HG03039 (cell line): ENCODE measurements around the gene DNAJA4.
"Not testable (repeated sequence)": the region's sequence is repeated elsewhere in the genome, so short reads cannot be mapped to it uniquely, and the experiment has no call there.

Experiments used
- ATAC-seq: cut with Tn5 transposase; IDR thresholded peaks from one replicate; pipeline ENCODE4 v1.9.1; 2021; ENCODE audit warnings: mild to moderate bottlenecking, moderate library complexity; ENCODE audit not compliant: unreplicated experiment

DNAJA4 gene

GRCh38 chr15:78243491-78243941 is 20.8 kb upstream of the DNAJA4 start:
- no peak for ATAC-seq

- no peak for ATAC-seq
These were observed 20.3 kb upstream of the DNAJA4 start for GRCh38 chr15:78244101-78244500.

GRCh38 chr15:78244893-78245292 is 19.5 kb upstream of the DNAJA4 start:
- ATAC-seq = no peak

DNA sequence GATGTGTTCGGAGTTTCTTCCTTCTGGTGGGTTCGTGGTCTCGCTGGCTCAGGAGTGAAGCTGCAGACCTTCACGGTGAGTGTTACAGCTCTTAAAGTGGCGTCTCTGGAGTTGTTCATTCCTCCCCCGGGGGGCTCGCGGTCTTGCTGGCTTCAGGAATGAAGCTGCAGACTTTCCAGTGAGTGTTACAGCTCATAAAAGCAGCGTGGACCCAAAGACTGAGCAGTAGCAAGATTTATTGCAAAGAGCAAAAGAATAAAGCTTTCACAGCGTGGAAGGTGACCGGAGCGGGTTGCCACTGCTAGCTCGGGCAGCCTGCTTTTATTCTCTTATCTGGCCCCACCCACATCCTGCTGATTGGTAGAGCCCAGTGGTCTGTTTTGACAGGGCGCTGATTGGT is 19.0 kb upstream of the DNAJA4 start:
- not testable (repeated sequence) for ATAC-seq

- not testable (repeated sequence) for ATAC-seq
These were observed 18.3 kb upstream of the DNAJA4 start for GRCh38 chr15:78245976-78246620.

GRCh38 chr15:78247911-78248310 is 16.5 kb upstream of the DNAJA4 start:
- no peak for ATAC-seq

DNA sequence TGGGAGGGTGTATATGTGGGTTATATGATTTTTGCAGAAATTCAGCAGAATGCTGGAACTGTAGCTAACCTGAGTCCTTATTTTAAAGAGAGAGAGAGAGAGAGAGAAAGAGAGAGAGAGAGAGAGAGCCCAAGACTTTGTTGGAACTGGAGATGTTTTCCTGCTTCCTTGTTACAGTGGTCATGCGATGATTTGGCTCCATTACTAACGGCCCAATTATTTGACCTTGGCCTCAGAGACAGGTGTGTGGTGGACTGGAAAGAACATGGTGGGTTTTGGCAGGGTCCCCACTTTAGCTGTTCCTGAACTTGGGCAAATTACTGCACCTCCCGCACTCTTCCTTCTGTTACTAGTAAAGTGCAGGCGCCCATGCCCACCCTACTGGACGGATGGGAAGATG is 15.2 kb upstream of the DNAJA4 start:
- no peak for ATAC-seq

- no peak for ATAC-seq
These were observed 13.2 kb upstream of the DNAJA4 start for GRCh38 chr15:78251136-78251535.

DNA sequence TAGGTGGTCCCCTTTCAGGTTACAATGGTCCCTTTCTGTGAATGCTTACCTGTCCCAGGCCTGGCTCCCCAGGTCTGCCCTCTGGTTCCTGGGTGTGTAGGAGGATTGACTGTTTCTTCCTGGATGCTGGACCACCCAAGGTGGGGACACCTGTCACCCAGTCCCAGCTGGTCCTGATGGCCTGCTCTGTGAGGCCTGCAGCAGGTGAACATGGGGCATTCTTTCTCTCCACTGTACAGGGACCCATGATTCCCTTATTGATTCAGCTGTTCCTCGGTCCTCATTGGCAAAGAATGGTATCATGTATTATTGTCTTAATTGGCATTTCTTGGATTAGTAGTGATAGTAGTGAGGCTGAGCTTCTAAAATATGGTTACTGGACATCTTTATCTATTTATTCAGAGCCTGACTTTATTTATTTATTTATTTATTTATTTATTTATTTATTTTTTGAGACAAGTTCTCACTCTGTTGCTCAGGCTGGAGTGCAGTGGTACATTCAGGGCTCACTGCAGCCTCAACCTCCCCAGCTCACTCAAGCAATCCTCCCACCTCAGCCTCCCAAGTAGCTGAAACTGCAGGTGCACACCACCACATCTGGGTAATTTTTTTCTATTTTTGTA is 8.8 kb upstream of the DNAJA4 start:
- ATAC-seq = no peak

GRCh38 chr15:78256044-78256437 is 8.3 kb upstream of the DNAJA4 start:
- ATAC-seq = no peak

- ATAC-seq = no peak
These were observed 6.7 kb upstream of the DNAJA4 start for GRCh38 chr15:78257681-78258080.

GRCh38 chr15:78259232-78259631 is 5.1 kb upstream of the DNAJA4 start:
- no peak for ATAC-seq

DNA sequence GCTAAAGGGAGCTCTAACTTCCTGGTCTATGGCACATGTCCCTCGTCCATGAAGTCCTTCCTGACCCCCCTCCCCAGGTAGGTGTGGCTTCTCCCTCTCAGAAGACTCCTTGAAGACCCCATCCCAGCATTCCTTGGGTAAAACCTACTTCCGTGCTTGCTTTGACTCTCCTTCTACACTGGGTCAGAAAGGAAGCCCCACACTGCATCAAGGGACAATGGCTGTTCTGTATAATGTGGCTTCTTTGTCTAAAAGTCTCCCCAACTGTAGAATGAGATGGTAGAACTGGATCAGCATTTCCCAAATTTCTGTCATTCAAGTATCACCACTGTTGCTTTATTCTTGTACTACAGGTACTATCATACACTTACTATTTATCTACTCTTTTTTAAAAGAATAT is 3.9 kb upstream of the DNAJA4 start:
- no peak for ATAC-seq

- no peak for ATAC-seq
These were observed 3.3 kb upstream of the DNAJA4 start for GRCh38 chr15:78261062-78261461.

DNA sequence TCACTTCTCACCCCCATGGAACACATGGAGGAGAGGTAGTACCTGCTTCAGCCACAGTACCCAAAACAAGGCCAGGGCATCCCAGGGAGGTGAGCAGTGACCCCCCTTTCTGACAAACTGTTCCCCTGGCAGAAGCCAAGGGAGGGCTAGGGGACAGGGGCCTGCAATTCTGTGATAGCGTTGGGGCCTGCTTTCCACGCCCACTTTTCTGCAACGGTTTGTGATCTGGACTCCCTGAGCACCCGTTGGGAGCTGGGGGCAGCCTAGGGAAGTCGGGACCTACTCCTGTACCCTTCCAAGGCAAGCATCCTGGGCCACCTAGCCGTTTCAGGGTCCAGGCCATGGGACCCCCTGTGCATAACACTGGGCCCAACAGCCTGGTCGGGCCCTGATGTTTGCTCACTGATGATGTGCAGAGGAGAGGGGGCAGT is 996 bp upstream of the DNAJA4 start:
- no peak for ATAC-seq

DNA sequence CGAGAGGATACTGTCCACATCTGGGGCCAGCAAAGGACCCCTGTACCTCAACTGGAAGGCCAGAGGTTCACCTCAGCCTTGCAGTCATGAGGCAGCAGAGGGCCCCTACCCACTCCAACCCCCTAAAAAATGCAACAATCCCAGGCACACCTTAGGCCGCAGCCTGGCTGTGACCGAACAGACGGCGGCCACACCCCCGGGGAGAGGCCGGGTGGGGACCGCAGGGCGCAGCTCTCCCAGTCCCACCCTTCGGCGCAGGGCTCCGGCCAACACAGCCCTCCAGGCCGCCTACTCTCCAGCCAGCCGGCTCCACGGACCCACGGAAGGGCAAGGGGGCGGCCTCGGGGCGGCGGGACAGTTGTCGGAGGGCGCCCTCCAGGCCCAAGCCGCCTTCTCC is 457 bp upstream of the DNAJA4 start:
- ATAC-seq = no peak

DNA sequence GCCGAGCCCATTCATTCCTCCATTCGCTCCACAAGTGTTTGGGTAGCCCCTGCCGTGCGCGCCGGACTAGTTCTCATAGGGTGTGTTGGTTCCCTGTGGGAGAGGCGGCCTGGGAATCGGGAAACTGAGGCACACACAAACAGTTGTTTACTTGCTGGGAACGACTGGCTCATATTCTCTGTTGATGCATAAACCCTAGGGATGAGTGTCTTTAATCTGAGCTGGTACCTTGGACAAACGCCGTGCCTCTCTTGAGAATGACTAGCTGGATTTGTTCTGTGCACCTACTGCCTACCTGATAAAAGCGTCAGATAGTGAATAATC is 737 bp downstream of the DNAJA4 start:
- ATAC-seq = no peak

DNA sequence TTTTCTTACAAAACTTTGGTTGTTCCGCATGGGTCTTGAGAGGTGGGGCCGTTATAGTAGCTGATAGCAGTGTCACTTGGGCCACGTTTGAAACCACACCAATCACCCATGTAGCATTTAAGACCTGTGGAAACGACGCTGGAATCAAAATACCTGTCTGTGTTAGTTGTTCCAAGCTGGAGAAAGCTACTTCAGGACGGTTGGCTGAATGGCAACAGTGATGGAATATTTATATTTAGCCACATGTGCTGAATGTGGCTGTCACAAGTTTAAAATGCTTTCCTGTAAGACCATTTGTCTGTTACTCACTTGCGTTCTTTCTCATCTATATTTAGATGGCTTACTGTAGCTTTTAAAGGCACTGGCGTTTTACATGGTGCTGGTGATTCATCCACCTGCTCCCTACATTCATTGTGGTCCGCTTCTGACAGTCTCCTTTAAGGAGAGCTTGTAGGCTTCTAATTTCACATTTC is 1.4 kb downstream of the DNAJA4 start:
- no peak for ATAC-seq

GRCh38 chr15:78266229-78266628 is 1.9 kb downstream of the DNAJA4 start:
- no peak for ATAC-seq

GRCh38 chr15:78266806-78267205 is 2.4 kb downstream of the DNAJA4 start:
- no peak for ATAC-seq

- no peak for ATAC-seq
These were observed 8.0 kb downstream of the DNAJA4 start for GRCh38 chr15:78272316-78272715.

DNA sequence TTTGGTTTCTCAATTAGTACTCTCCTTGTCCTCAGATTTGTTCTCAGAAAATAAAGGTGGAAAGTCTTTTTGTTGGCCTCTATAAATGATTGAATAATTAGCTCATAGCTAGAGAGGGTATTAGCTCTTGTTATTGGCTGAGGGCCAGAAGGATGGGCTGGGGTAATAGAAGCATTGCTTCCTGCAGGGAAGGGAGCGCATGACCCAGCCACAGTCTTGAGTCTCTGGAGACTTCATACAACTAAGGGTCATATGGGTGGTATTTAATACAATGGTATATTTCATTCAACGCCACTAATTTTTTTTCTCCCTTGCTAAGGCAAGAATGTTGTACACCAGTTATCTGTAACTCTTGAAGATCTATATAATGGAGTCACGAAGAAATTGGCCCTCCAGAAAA is 8.4 kb downstream of the DNAJA4 start:
- ATAC-seq = no peak

DNA sequence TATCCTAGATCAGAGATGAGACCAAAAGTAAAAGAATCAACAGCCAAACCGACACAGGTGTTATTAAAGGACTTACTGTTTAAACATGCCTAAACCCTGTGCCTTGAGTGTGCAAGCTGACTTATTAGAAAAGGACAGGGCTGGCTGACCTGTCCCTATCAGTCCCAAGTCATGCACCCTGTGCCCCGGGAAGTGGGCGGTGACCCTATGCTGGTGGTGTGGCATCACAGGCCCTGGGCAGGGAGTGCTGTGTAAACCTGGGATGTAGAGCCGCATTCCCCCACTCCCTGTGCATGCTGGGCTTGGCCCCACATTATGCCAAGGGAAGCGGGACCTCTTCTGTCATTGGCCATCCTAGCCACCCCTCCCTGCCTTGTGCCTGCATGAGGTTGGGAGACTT is 10.6 kb downstream of the DNAJA4 start:
- ATAC-seq = no peak
